ENCODE data around the gene PTMA.

- peak; percentile 98 for TF ChIP-seq CTCF (IDR thresholded peaks at IDR 0.05; ENCODE audit: poor library complexity)
- TF ChIP-seq EZH2 (IDR thresholded peaks at IDR 0.05; ENCODE audit: borderline replicate concordance), result no peak
- TF ChIP-seq EZH2phosphoT487 (IDR thresholded peaks at IDR 0.05; ENCODE audit: low read depth, severe bottlenecking, unreplicated experiment), result no peak
These were observed 1.3 kb upstream of the PTMA start for GRCh38 chr2:231706731-231707624.

Measured in hepatocyte (in vitro differentiated cells).